Measurements from ENCODE around the gene MATN4. TPM values are rescaled to one million over a fixed set of nuclear protein-coding genes. Genes with fewer than 3 reads are reported as not detected.

Gene MATN4
- total RNA-seq, 1 donor from 2014 or later = not detected

DNA sequence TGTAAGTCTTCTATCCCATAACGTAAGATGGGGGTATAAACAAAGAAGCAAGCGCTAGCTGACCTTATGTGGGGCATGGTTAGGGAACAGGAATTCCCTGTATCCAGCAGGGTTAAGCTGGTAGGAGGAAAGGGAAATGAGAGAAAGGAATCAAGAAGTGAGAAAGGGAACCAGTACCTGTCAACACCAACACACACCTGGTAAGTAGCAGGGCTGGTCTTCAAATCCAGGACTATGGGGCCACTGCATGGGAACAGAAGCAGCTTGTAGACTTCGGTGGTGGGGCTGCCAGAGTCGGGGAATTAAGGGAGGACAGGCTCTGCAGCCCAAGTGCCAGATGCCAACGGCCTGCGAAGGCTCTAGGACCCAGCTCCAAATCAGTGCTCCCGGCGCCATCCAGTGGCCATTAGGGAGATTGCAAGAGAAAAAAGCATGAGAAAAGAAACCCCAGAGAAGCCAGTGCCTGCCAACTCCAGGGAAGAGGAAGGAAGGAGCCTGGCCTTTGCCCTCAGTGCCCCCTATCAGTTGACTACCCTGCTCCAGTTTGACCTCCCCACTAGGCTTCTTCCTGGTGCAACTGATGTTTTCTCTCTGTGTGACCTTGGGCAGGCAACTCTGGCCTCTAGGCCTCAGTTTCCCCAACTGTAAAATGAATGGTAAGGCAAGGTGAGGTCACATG lies 17.3 kb downstream of the MATN4 start:
- H3K27ac ChIP-seq = no peak overlapping the region
- H3K9me3 ChIP-seq = no peaks in the 10 kb centered on the region
- no peak overlapping the region for H3K4me3 ChIP-seq
- intact Hi-C loops (cut with DNase I) = no loop called here
- no peak for TF ChIP-seq POLR2A (IDR thresholded peaks at IDR 0.05)
- TF ChIP-seq, protein P1, sequence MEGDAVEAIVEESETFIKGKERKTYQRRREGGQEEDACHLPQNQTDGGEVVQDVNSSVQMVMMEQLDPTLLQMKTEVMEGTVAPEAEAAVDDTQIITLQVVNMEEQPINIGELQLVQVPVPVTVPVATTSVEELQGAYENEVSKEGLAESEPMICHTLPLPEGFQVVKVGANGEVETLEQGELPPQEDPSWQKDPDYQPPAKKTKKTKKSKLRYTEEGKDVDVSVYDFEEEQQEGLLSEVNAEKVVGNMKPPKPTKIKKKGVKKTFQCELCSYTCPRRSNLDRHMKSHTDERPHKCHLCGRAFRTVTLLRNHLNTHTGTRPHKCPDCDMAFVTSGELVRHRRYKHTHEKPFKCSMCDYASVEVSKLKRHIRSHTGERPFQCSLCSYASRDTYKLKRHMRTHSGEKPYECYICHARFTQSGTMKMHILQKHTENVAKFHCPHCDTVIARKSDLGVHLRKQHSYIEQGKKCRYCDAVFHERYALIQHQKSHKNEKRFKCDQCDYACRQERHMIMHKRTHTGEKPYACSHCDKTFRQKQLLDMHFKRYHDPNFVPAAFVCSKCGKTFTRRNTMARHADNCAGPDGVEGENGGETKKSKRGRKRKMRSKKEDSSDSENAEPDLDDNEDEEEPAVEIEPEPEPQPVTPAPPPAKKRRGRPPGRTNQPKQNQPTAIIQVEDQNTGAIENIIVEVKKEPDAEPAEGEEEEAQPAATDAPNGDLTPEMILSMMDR (IDR thresholded peaks at IDR 0.05) = peak; percentile 63 to 77 (median 72)
- DNase-seq (ENCODE audit: extremely low spot score in 2 of 2) = no peak
- peaks cover 5% of the 10 kb centered on the region for H3K27me3 ChIP-seq
- no peaks in the 10 kb centered on the region for H3K36me3 ChIP-seq
- peaks cover 13% of the 10 kb centered on the region for H3K4me1 ChIP-seq

- H3K9me3 ChIP-seq = no peaks in the 10 kb centered on the region
- intact Hi-C loops (cut with DNase I) = no loop called here
- H3K4me1 ChIP-seq = peaks cover 13% of the 10 kb centered on the region
- H3K36me3 ChIP-seq = no peaks in the 10 kb centered on the region
- no peak overlapping the region for H3K4me3 ChIP-seq
- no peaks in the 10 kb centered on the region for H3K27me3 ChIP-seq
- DNase-seq (ENCODE audit: extremely low spot score in 2 of 2) = no peak
- TF ChIP-seq POLR2A (IDR thresholded peaks at IDR 0.05) = no peak
- TF ChIP-seq, protein P1 (IDR thresholded peaks at IDR 0.05) = peak in 1 of 3 experiments; percentile 0
- H3K27ac ChIP-seq = no peak overlapping the region
These were observed 18.0 kb downstream of the MATN4 start for GRCh38 chr20:45289942-45290676.

GRCh38 chr20:45288860-45289259 lies 19.2 kb downstream of the MATN4 start:
- intact Hi-C loops (cut with DNase I) = no loop called here
- H3K27ac ChIP-seq = no peak overlapping the region
- no peaks in the 10 kb centered on the region for H3K27me3 ChIP-seq
- no peak for DNase-seq (ENCODE audit: extremely low spot score in 2 of 2)
- no peaks in the 10 kb centered on the region for H3K36me3 ChIP-seq
- TF ChIP-seq POLR2A (IDR thresholded peaks at IDR 0.05) (no peak), POLR2AphosphoS5 (IDR thresholded peaks at IDR 0.05; ENCODE audit: insufficient read depth in 1 of 2, low read depth in 1 of 2) (no peak)
- TF ChIP-seq, protein P1 (IDR thresholded peaks at IDR 0.05) = no peak
- no peaks in the 10 kb centered on the region for H3K9me3 ChIP-seq
- H3K4me1 ChIP-seq = peaks cover 10% of the 10 kb centered on the region
- H3K4me3 ChIP-seq = no peak overlapping the region

- no peak for DNase-seq (ENCODE audit: extremely low spot score in 2 of 2)
- Histone ChIP-seq H3K27me3 (no peaks in the 10 kb centered on the region), H3K4me3 (no peak overlapping the region), H3K4me1 (peaks cover 6% of the 10 kb centered on the region), H3K36me3 (no peaks in the 10 kb centered on the region), H3K9me3 (no peaks in the 10 kb centered on the region), H3K27ac (no peak overlapping the region)
- TF ChIP-seq POLR2A (IDR thresholded peaks at IDR 0.05) (no peak), POLR2AphosphoS5 (IDR thresholded peaks at IDR 0.05; ENCODE audit: insufficient read depth in 1 of 2, low read depth in 1 of 2) (no peak)
- TF ChIP-seq, protein P1 (IDR thresholded peaks at IDR 0.05) = no peak
- intact Hi-C loops (cut with DNase I) = no loop called here
These were observed 19.7 kb downstream of the MATN4 start for GRCh38 chr20:45288376-45288775.

- intact Hi-C loops (cut with DNase I) = no loop called here
- H3K4me3 ChIP-seq = no peak overlapping the region
- no peak for TF ChIP-seq POLR2A (IDR thresholded peaks at IDR 0.05)
- peak in 1 of 2 donors; percentile 42 for TF ChIP-seq POLR2AphosphoS5 (IDR thresholded peaks at IDR 0.05; ENCODE audit: insufficient read depth in 1 of 2, low read depth in 1 of 2)
- H3K9me3 ChIP-seq = no peaks in the 10 kb centered on the region
- no peaks in the 10 kb centered on the region for H3K36me3 ChIP-seq
- H3K27me3 ChIP-seq = no peaks in the 10 kb centered on the region
- H3K4me1 ChIP-seq = no peaks in the 10 kb centered on the region
- DNase-seq (ENCODE audit: extremely low spot score in 2 of 2) = no peak
- H3K27ac ChIP-seq = no peak overlapping the region
These were observed 24.5 kb downstream of the MATN4 start for GRCh38 chr20:45283551-45284057.

Data from vagina (tissue), 2 donors.